PC-3 (cell line): ENCODE measurements around the gene CDC37L1. TPM values are rescaled to one million over a fixed set of nuclear protein-coding genes. Genes with fewer than 3 reads are reported as not detected.

ENCODE experiments used
- ATAC-seq: fragments of 200-7000 bp; cut with Tn5 transposase; 2 replicates; pipeline ENCODE4 v1.9.1; 2020; ENCODE audit warnings: mild to moderate bottlenecking, moderate library complexity
- BruUV-seq: library from RNA; stranded (reverse); fragments of 400-500 nt; replicated peaks from 2 replicates; lab custom pipeline; 2021; lab: Mats Ljungman, UMichigan
- CTCF ChIA-PET: fragments of 300-600 bp; sonication (Branson Sonifier 250); formaldehyde crosslinking; loops from one replicate; lab custom pipeline; 2022; ENCODE audit warnings: antibody characterized with exemption; lab: Charles Lee
- POLR2A ChIA-PET: fragments of 300-600 bp; sonication (Branson Sonifier 250); formaldehyde crosslinking; loops from one replicate; lab custom pipeline; 2022; ENCODE audit warnings: antibody characterized with exemption; ENCODE audit not compliant: unreplicated experiment; lab: Charles Lee
- DNase-seq: peaks from one replicate; pipeline ENCODE4 v3.0.0-alpha.2; 2015
- H2AFZ ChIP-seq: fragments of 300-600 bp; sonication (generic); 2 replicates; pipeline ENCODE4 v1.6.0; 2016; ENCODE audit warnings: antibody characterized with exemption, low read length
- H3F3A ChIP-seq: fragments of 300-600 bp; sonication (generic); one replicate; pipeline ENCODE4 v1.6.0; 2017; ENCODE audit warnings: antibody characterized with exemption, low read length, control low read depth, mild to moderate bottlenecking; ENCODE audit not compliant: unreplicated experiment
- H3K27ac ChIP-seq: fragments of 300-600 bp; sonication (generic); 2 replicates; pipeline ENCODE4 v1.5.1; 2016; ENCODE audit warnings: mild to moderate bottlenecking, low read length
- H3K27me3 ChIP-seq: fragments of 300-600 bp; sonication (generic); 2 replicates; pipeline ENCODE4 v1.6.1; 2016; ENCODE audit warnings: low read length, mixed read lengths
- H3K36me3 ChIP-seq: fragments of 300-600 bp; sonication (generic); 2 replicates; pipeline ENCODE4 v1.6.1; 2016; ENCODE audit warnings: low read depth, mixed run types, low read length, mixed read lengths
- H3K4me1 ChIP-seq: fragments of 300-600 bp; sonication (generic); 2 replicates; pipeline ENCODE4 v1.5.1; 2016; ENCODE audit warnings: low read length; ENCODE audit not compliant: insufficient read depth
- H3K4me2 ChIP-seq: fragments of 300-600 bp; sonication (generic); 2 replicates; pipeline ENCODE4 v1.6.0; 2016; ENCODE audit warnings: low read length
- H3K4me3 ChIP-seq: fragments of 300-600 bp; sonication (generic); 2 replicates; pipeline ENCODE4 v1.5.1; 2016; ENCODE audit warnings: mild to moderate bottlenecking, low read length, mixed read lengths
- H3K79me2 ChIP-seq: fragments of 300-600 bp; sonication (generic); 2 replicates; pipeline ENCODE4 v1.6.1; 2017; ENCODE audit warnings: low read length, mixed read lengths
- H3K9ac ChIP-seq: fragments of 300-600 bp; sonication (generic); 2 replicates; pipeline ENCODE4 v1.6.0; 2016; ENCODE audit warnings: mild to moderate bottlenecking, low read length
- H3K9me2 ChIP-seq: fragments of 300-600 bp; sonication (generic); replicated peaks from 2 replicates; pipeline ENCODE4 v1.6.1; 2016; ENCODE audit warnings: mixed run types, low read length, mixed read lengths
- H3K9me3 ChIP-seq: fragments of 300-600 bp; sonication (generic); 2 replicates; pipeline ENCODE4 v1.6.1; 2016; ENCODE audit warnings: low read length, mixed read lengths
- H4K20me1 ChIP-seq: fragments of 300-600 bp; sonication (generic); 2 replicates; pipeline ENCODE4 v1.6.1; 2016; ENCODE audit warnings: low read length, mixed read lengths
- EZH2 ChIP-seq: fragments of 300-600 bp; sonication (generic); IDR thresholded peaks from one replicate; pipeline ENCODE4 v1.6.1; 2017; ENCODE audit warnings: antibody characterized with exemption, mild to moderate bottlenecking, low read length; ENCODE audit not compliant: unreplicated experiment
- EZH2phosphoT487 ChIP-seq: fragments of 300-600 bp; sonication (generic); IDR thresholded peaks from 2 replicates; pipeline ENCODE4 v1.6.1; 2018; ENCODE audit warnings: mild to moderate bottlenecking, antibody characterized with exemption, low read length, borderline replicate concordance
- intact Hi-C: fragments of 100-400 bp; cut with micrococcal nuclease; formaldehyde crosslinking; loops from 2 replicates; pipeline ENCODE4 v1.9.0; 2023
- total RNA-seq: library from RNA; depleted of rRNA; stranded (reverse); fragments of >200 nt; gene quantifications from 2 replicates; pipeline ENCODE4 v1.2.3, GENCODE V29; 2014
- TF ChIP-seq, protein P1 (sequence below): fragments of 300-600 bp; sonication (generic); conservative IDR thresholded peaks from 2 replicates; pipeline ENCODE4 v1.5.1; 2017; ENCODE audit warnings: antibody characterized with exemption, low read depth, mild to moderate bottlenecking, low read length

CDC37L1 gene
- total RNA-seq, 1 experiment from 2014 or later = 5.1 TPM

DNA sequence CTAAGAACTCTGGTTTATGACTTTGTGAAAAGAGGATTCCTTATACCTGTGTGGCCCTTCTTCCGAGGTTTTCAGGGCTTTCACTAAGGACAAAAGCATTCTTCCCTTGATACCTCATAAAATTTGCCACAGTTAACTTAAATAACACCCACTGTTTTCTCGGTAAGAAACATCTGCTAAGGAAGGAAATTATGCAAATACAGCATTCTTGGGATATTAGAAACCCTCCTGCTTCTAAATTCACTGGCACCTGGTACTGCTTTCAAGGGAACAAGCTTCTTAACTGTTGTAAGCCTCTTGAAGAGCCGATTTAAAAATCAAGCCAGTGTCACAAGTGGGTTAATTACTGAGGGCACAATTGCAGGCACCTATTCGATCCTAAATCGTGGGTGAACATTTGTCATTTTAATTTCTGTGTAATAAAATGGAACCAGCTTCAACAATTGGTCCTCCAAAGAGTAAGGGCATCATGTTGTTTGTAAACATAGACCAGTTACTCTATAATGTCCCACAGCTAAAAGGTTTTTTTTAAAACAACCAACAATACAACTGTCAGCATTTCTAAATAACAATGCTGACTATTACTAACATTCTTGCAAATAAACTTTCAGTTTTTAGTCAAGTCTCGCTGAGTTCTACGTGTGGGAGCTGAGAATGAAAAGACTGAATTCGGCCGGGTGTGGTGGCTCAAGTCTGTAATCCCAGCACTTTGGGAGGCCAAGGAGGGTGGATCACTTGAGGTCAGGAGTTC, 35.1 kb downstream of the CDC37L1 start:
- ATAC-seq (no peak), DNase-seq (no peak)
- Histone ChIP-seq H4K20me1 (no peaks in the 10 kb centered on the region), H3K36me3 (peaks cover 16% of the 10 kb centered on the region), H3K9me3 (no peaks in the 10 kb centered on the region), H2AFZ (no peak overlapping the region), H3K9ac (no peak overlapping the region), H3K4me3 (no peak overlapping the region), H3K4me2 (no peak overlapping the region), H3K79me2 (no peaks in the 10 kb centered on the region), H3K27ac (no peak overlapping the region), H3K9me2 (no peaks in the 10 kb centered on the region), H3F3A (no peaks in the 10 kb centered on the region), H3K4me1 (no peaks in the 10 kb centered on the region), H3K27me3 (no peaks in the 10 kb centered on the region)
- TF ChIP-seq, protein P1, sequence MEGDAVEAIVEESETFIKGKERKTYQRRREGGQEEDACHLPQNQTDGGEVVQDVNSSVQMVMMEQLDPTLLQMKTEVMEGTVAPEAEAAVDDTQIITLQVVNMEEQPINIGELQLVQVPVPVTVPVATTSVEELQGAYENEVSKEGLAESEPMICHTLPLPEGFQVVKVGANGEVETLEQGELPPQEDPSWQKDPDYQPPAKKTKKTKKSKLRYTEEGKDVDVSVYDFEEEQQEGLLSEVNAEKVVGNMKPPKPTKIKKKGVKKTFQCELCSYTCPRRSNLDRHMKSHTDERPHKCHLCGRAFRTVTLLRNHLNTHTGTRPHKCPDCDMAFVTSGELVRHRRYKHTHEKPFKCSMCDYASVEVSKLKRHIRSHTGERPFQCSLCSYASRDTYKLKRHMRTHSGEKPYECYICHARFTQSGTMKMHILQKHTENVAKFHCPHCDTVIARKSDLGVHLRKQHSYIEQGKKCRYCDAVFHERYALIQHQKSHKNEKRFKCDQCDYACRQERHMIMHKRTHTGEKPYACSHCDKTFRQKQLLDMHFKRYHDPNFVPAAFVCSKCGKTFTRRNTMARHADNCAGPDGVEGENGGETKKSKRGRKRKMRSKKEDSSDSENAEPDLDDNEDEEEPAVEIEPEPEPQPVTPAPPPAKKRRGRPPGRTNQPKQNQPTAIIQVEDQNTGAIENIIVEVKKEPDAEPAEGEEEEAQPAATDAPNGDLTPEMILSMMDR = no peak
- no peak for TF ChIP-seq EZH2
- no peak for TF ChIP-seq EZH2phosphoT487
- CTCF ChIA-PET = no interaction called here
- intact Hi-C loops = no loop called here
- POLR2A ChIA-PET = no interaction called here
- BruUV-seq = no TSS peak

DNA sequence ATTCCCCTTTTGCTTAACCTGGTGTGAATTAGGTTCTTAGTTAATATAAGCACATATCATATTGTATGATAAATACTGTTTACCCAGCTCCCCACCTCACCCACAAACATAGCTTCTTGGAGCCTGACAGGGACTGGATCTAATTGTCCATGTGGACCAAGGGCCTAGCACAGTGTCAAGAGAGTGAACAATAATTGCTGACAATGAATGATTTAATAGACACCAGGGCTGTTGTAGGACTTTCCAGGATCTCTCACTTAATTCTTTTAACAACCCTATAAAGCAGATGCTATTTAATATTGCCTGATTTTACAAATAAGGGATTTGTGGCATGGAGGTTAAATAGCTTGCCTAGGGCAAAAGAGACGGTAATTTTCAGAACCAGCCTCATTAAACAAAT, 36.8 kb downstream of the CDC37L1 start:
- Histone ChIP-seq H3F3A (no peaks in the 10 kb centered on the region), H3K4me1 (no peaks in the 10 kb centered on the region), H3K4me3 (no peak overlapping the region), H3K9me3 (no peaks in the 10 kb centered on the region), H3K79me2 (no peaks in the 10 kb centered on the region), H4K20me1 (no peaks in the 10 kb centered on the region), H2AFZ (no peak overlapping the region), H3K27ac (no peak overlapping the region), H3K9me2 (no peaks in the 10 kb centered on the region), H3K9ac (no peak overlapping the region), H3K4me2 (no peak overlapping the region), H3K27me3 (no peaks in the 10 kb centered on the region), H3K36me3 (peaks cover 13% of the 10 kb centered on the region)
- intact Hi-C loops = no loop called here
- DNase-seq = no peak
- no TSS peak for BruUV-seq
- CTCF ChIA-PET = no interaction called here
- POLR2A ChIA-PET = no interaction called here
- ATAC-seq = no peak
- TF ChIP-seq, protein P1 = no peak
- TF ChIP-seq EZH2phosphoT487 (no peak), EZH2 (no peak)

DNA sequence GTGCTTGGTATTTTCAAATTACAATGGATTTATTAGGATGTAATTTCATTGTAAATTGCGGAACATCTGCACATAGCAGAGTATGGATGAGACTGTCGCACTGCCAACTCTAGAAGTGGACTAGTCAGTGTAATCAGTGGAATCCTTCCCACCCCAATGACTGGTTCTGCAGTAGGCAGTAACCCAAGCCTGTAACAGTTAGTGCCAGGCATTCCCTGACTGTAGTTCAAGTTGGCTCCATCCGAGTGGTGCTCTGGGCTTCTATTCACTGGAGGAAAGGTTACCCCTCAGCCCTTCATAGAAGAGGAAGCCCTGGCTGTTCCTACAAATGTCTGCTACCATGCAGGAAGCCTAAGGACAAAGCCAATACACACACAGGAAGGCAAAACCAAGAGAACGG, 38.4 kb downstream of the CDC37L1 start:
- no peaks in the 10 kb centered on the region for H3K27me3 ChIP-seq
- no TSS peak for BruUV-seq
- ATAC-seq = no peak
- H3K79me2 ChIP-seq = no peaks in the 10 kb centered on the region
- H3F3A ChIP-seq = no peaks in the 10 kb centered on the region
- intact Hi-C loops = no loop called here
- TF ChIP-seq, protein P1 = no peak
- TF ChIP-seq EZH2 (no peak), EZH2phosphoT487 (no peak)
- no peak for DNase-seq
- peaks cover 13% of the 10 kb centered on the region for H3K36me3 ChIP-seq
- no peak overlapping the region for H2AFZ ChIP-seq
- no peaks in the 10 kb centered on the region for H3K4me1 ChIP-seq
- no peak overlapping the region for H3K9ac ChIP-seq
- H3K9me3 ChIP-seq = no peaks in the 10 kb centered on the region
- H3K27ac ChIP-seq = no peak overlapping the region
- no peaks in the 10 kb centered on the region for H3K9me2 ChIP-seq
- ChIA-PET POLR2A (no interaction called here), CTCF (no interaction called here)
- no peaks in the 10 kb centered on the region for H4K20me1 ChIP-seq
- no peak overlapping the region for H3K4me3 ChIP-seq
- H3K4me2 ChIP-seq = no peak overlapping the region
